ENCODE results near the gene SDCCAG8. TPM values are rescaled to one million over a fixed set of nuclear protein-coding genes. Genes with fewer than 3 reads are reported as not detected.
"Not testable (repeated sequence)": the region's sequence is repeated elsewhere in the genome, so short reads cannot be mapped to it uniquely, and the experiment has no call there.

The SDCCAG8 gene
- total RNA-seq, 2 donors from 2014 or later, result 30.1 to 37.3 TPM

- H3K9me3 Mint-ChIP-seq, result no peaks in the 10 kb centered on the region
- peak; percentile 46 to 56 for ATAC-seq
- peaks cover 6 to 16% of the 10 kb centered on the region in 2 donors for H3K36me3 Mint-ChIP-seq
- H3K27ac Mint-ChIP-seq, result no peak overlapping the region
- DNase-seq (ENCODE audit: low spot score in 2 of 2), result no peak
Measured at GRCh38 chr1:243336163-243336562, 80.3 kb downstream of the SDCCAG8 start.

GRCh38 chr1:243338848-243339247 is 83.0 kb downstream of the SDCCAG8 start:
- peaks cover 0 to 16% of the 10 kb centered on the region in 2 donors for H3K36me3 Mint-ChIP-seq
- DNase-seq (ENCODE audit: low spot score in 2 of 2); ATAC-seq; H3K9me3 Mint-ChIP-seq; H3K27ac Mint-ChIP-seq: not testable (repeated sequence)

DNA sequence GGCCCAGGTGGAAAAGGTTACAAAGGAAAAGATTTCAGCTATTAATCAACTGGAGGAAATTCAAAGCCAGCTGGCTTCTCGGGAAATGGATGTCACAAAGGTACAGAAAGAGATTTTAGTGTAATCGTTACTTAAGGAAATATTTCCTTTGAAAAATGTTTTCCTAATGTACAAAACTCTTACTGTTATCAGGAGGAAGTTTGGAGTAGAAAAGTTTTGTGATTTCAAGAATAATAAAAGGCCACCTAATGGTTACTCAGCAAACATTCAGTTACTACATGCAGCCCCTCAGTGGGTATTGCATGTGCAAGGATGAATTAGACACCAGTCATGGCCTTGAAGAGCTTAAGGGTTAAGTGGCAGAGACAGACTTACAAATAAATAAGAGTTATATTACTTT is 85.2 kb downstream of the SDCCAG8 start:
- H3K27ac Mint-ChIP-seq, result no peak overlapping the region
- peaks cover 0 to 5% of the 10 kb centered on the region in 2 donors for H3K36me3 Mint-ChIP-seq
- DNase-seq (ENCODE audit: low spot score in 2 of 2), result no peak
- H3K9me3 Mint-ChIP-seq, result no peaks in the 10 kb centered on the region
- no peak for ATAC-seq

DNA sequence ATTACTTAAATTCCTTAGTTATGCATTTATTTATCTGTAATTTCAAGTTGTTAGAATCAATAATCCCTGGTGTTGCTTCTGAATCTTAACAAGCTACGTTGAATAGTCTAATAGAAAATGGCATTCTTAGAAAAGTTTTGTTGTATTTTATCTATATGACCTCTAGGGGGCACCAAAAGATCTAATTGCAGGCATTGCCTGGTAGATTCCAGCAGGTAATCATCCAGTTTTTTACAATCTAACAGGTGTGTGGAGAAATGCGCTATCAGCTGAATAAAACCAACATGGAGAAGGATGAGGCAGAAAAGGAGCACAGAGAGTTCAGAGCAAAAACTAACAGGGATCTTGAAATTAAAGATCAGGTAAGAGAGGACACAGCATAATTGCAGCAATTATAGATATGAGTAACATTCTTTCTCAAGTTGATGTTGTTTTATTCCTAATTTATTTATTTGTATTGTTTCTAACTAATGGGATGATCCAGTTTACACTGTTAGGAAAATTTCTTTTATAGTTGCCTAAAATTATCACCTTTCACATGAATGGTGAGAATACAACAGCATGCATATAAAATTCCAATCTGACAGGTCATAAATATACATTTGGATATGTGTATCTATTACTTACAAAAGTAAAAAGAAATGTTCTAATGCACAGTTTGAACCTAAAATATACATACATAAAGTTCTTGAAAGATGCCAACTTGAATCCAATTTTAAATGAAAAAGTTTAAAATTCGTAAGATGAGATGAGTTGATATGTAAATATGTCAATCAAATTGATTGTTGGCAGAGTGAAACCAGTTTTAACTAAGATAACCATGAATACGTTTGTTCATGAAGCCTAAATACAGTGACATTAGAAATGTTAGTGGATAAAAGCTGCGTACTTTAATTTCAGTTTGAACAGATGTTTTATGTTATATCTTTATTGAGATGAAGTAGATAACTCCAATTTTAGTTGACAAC is 88.4 kb downstream of the SDCCAG8 start:
- ATAC-seq, result no peak
- DNase-seq (ENCODE audit: low spot score in 2 of 2), result no peak
- Mint-ChIP-seq H3K36me3 (peaks cover 0 to 6% of the 10 kb centered on the region in 2 donors), H3K9me3 (no peaks in the 10 kb centered on the region), H3K27ac (no peak overlapping the region)

DNA sequence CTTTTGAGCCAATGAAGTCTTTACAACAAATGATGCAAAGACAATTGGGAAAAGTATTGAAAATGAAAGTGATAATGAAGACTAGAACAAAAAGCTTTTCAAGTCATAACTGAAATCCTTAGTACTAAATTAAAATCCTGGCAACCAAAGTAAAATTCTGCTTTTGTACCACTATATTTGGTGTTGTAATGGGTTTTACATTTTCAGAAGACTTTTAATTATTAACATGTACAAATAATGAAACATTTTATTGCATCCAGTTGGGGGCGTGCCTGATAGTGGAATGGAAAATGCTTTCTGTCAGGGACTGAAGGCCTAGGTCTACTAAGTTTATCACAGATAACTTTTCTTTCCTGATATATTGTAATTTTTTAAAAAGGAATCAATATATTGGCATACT is 89.4 kb downstream of the SDCCAG8 start:
- Mint-ChIP-seq H3K27ac (no peak overlapping the region), H3K9me3 (no peaks in the 10 kb centered on the region), H3K36me3 (peaks cover 0 to 6% of the 10 kb centered on the region in 2 donors)
- no peak for ATAC-seq
- DNase-seq (ENCODE audit: low spot score in 2 of 2), result no peak

DNA sequence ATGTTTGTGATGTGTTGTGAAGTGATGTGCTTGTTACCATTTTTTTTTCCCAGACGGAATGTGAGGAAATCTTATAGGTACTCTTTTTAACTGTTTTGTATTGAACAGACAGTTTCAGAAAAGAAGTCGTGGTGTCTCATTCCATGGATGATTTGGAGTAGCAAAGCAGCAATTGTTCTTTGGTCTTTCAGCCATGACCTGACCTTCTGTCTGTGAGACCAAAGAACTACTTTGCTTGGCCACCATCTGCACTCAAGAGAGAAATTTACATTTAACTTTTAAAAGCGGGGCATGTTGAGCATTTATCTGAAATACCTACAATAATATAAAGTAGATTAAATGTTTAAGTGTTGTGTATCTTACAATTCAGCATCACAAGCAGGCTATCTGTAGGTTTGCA is 90.2 kb downstream of the SDCCAG8 start:
- DNase-seq (ENCODE audit: low spot score in 2 of 2) (no peak), ATAC-seq (no peak)
- H3K9me3 Mint-ChIP-seq, result no peaks in the 10 kb centered on the region
- peaks cover 2 to 6% of the 10 kb centered on the region in 2 donors for H3K36me3 Mint-ChIP-seq
- H3K27ac Mint-ChIP-seq, result no peak overlapping the region

GRCh38 chr1:243346468-243346867 is 90.6 kb downstream of the SDCCAG8 start:
- Mint-ChIP-seq H3K9me3 (no peaks in the 10 kb centered on the region), H3K36me3 (peaks cover 6% of the 10 kb centered on the region in 2 donors), H3K27ac (no peak overlapping the region)
- ATAC-seq, result no peak
- DNase-seq (ENCODE audit: low spot score in 2 of 2), result no peak

GRCh38 chr1:243348331-243348730 is 92.5 kb downstream of the SDCCAG8 start:
- no peak for ATAC-seq
- H3K9me3 Mint-ChIP-seq, result no peaks in the 10 kb centered on the region
- H3K36me3 Mint-ChIP-seq, result peaks cover 6% of the 10 kb centered on the region in 2 donors
- DNase-seq (ENCODE audit: low spot score in 2 of 2), result no peak
- H3K27ac Mint-ChIP-seq, result no peak overlapping the region

- H3K27ac Mint-ChIP-seq, result no peak overlapping the region
- no peak for ATAC-seq
- H3K9me3 Mint-ChIP-seq, result no peaks in the 10 kb centered on the region
Measured at GRCh38 chr1:243349128-243349527, 93.3 kb downstream of the SDCCAG8 start.

DNA sequence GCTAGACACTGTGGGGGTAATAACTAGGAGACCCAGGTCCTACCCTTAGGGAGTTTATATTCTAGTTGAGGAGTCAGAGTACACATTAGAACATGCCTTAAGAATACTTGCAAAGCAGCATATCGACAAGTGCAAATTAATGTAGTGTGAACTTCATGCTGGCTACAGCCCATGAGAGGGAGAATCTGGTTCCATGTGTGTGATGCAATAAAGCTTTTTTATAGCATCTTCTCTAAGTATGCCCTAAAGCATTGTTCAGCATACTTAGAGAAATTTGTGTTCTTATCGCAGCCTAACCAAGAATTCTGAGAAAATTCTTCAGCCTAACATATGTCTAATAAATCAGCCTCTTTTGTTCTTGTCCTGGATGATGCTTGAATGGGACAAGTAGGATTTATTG is 95.5 kb downstream of the SDCCAG8 start:
- H3K36me3 Mint-ChIP-seq, result peaks cover 6% of the 10 kb centered on the region in 2 donors
- no peak overlapping the region for H3K27ac Mint-ChIP-seq
- ATAC-seq (no peak), DNase-seq (ENCODE audit: low spot score in 2 of 2) (no peak)
- no peaks in the 10 kb centered on the region for H3K9me3 Mint-ChIP-seq

More at GRCh38 chr1:243349128-243349527, 93.3 kb downstream of the SDCCAG8 start:
- DNase-seq (ENCODE audit: low spot score in 2 of 2), result no peak
- peaks cover 6% of the 10 kb centered on the region in 2 donors for H3K36me3 Mint-ChIP-seq

DNA sequence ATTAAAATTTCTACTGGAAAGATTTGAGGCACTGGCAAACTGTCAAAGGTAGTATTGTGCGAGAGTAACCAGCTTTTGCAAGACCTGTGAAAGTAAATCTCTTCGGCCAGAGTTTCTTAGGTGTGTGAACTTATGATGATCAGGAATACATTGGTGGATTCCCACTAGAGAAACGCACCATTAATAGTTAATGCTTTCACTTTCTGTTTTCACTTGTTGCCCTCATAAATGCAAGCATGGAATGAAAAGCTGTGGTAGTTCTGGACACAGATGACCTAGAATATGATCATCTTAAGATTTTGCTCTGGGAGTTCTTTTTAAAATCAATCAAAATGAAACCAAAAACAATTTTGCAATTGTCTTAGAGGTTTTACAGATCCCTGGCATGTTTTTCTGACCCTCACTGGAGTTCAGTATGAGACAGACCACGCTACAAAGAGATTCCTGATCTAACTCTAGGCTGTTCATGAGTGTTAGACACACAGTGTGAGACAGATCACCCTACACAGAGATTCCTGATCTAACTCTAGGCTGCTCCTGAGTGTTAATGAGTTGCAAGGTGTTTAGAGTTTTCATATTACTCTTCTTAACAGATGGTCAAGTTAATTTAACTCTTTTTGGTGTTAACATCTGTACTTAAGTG is 98.8 kb downstream of the SDCCAG8 start:
- ATAC-seq (peak; percentile 61 to 76), DNase-seq (ENCODE audit: low spot score in 2 of 2) (no peak)
- H3K9me3 Mint-ChIP-seq, result no peaks in the 10 kb centered on the region
- H3K36me3 Mint-ChIP-seq, result peaks cover 0 to 11% of the 10 kb centered on the region in 2 donors
- peak overlapping the region; percentile 18 to 53 for H3K27ac Mint-ChIP-seq

- DNase-seq (ENCODE audit: low spot score in 2 of 2), result no peak
- Mint-ChIP-seq H3K9me3 (no peaks in the 10 kb centered on the region), H3K27ac (no peak overlapping the region), H3K36me3 (peaks cover 0 to 8% of the 10 kb centered on the region in 2 donors)
- ATAC-seq, result no peak
Measured at GRCh38 chr1:243363832-243364231, 108.0 kb downstream of the SDCCAG8 start.

DNA sequence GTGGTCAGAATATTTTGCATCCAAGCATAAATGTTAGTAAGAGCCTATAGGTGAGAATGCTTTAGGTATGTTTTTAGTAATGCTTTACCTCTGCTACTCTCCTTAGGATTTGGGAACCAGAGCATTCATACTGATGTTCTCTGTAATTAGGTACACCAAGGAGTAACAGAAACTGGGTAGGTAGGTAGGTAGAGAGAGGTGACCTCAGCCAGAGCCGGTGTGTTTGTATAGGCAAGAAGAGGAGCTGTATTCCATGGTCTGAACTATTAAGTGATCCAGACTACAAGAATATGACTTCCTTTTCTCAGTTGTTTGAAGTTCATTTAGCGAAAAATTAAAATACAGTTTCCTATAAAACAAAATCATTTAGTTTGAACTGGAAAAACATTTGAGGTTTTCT is 108.5 kb downstream of the SDCCAG8 start:
- Mint-ChIP-seq H3K9me3 (no peaks in the 10 kb centered on the region), H3K36me3 (peaks cover 0 to 11% of the 10 kb centered on the region in 2 donors), H3K27ac (no peak overlapping the region)
- DNase-seq (ENCODE audit: low spot score in 2 of 2), result no peak
- ATAC-seq, result no peak

GRCh38 chr1:243364866-243365265 is 109.0 kb downstream of the SDCCAG8 start:
- Mint-ChIP-seq H3K27ac (no peak overlapping the region), H3K36me3 (peaks cover 3 to 12% of the 10 kb centered on the region in 2 donors), H3K9me3 (no peaks in the 10 kb centered on the region)
- no peak for ATAC-seq
- DNase-seq (ENCODE audit: low spot score in 2 of 2), result no peak

GRCh38 chr1:243367314-243367713 is 111.5 kb downstream of the SDCCAG8 start:
- DNase-seq (ENCODE audit: low spot score in 2 of 2) (no peak), ATAC-seq (no peak)
- Mint-ChIP-seq H3K27ac (no peak overlapping the region), H3K9me3 (no peaks in the 10 kb centered on the region), H3K36me3 (peaks cover 4 to 6% of the 10 kb centered on the region in 2 donors)

- ATAC-seq (no peak), DNase-seq (ENCODE audit: low spot score in 2 of 2) (no peak)
- Mint-ChIP-seq H3K27ac (no peak overlapping the region), H3K36me3 (peaks cover 13 to 24% of the 10 kb centered on the region in 2 donors), H3K9me3 (peaks cover 3 to 5% of the 10 kb centered on the region in 2 donors)
Measured at GRCh38 chr1:243374412-243374811, 118.6 kb downstream of the SDCCAG8 start.

- Mint-ChIP-seq H3K9me3 (peaks cover 3 to 5% of the 10 kb centered on the region in 2 donors), H3K36me3 (peaks cover 12 to 18% of the 10 kb centered on the region in 2 donors), H3K27ac (no peak overlapping the region)
- DNase-seq (ENCODE audit: low spot score in 2 of 2) (no peak), ATAC-seq (no peak)
Measured at GRCh38 chr1:243375596-243375995, 119.8 kb downstream of the SDCCAG8 start.
